Spleen (tissue), 7 donors: ENCODE data around the gene PROM1.

Experiments used
- CTCF ChIP-seq, 11 experiments: fragments of 200-600 bp in 7 of 11; fragments of 450-650 bp in 4 of 11; sonication (generic) in 4 of 11; IDR thresholded peaks in 8 of 11; conservative IDR thresholded peaks in 3 of 11; 1 replicate in 7 of 11; 2 replicates in 4 of 11; pipeline versions ENCODE4 v1.4.0 to v1.8.0; 2016 to 2021; ENCODE audit warnings: antibody characterized with exemption in 11 of 11, inconsistent platforms in 4 of 11, mild to moderate bottlenecking in 1 of 11
- POLR2A ChIP-seq, 3 donors: fragments of 450-650 bp; IDR thresholded peaks; one replicate each; pipeline ENCODE4 v1.5.1; 2017; ENCODE audit warnings: antibody characterized with exemption in 3 of 3, mild to moderate bottlenecking in 1 of 3
- donor health status: DM: no; HTN: no; CAD: no; lungs with moderate emphysema.
- donor health status: DM: no; HTN: no; CAD: no.
- donor health status: DM: no; HTN: no; CAD: no.

- no peak for TF ChIP-seq CTCF (IDR thresholded peaks at IDR 0.05 in 8 of 11, conservative IDR thresholded peaks at IDR 0.05 in 3 of 11)
- no peak for TF ChIP-seq POLR2A (IDR thresholded peaks at IDR 0.05)
Measured at GRCh38 chr4:16034010-16034748, 49.6 kb downstream of the PROM1 start.
